Cardiac fibroblast (primary cell): ENCODE data around the gene FAM193B.

Source experiments
- DNase-seq, 2 donors: peaks; one replicate each; pipeline versions ENCODE4 v3.0.0 to v3.0.0-alpha.2; 2010; ENCODE audit warnings: low read depth in 2 of 2
- H3K4me3 ChIP-seq, 2 donors: replicated peaks in 1 of 2; 1 replicate in 1 of 2; 2 replicates in 1 of 2; pipeline ENCODE4 v1.5.1; 2011; ENCODE audit warnings: low read depth in 2 of 2, low read length in 2 of 2, mild to moderate bottlenecking in 2 of 2, moderate library complexity in 1 of 2
- CTCF ChIP-seq: IDR thresholded peaks from one replicate; pipeline ENCODE4 v1.5.1; 2011; ENCODE audit warnings: low read depth, mild to moderate bottlenecking, low read length, inconsistent platforms

The FAM193B gene

GRCh38 chr5:177526191-177526590, 28.2 kb downstream of the FAM193B start:
- no peak overlapping the region for H3K4me3 ChIP-seq
- DNase-seq, result no peak
- no peak for TF ChIP-seq CTCF

- H3K4me3 ChIP-seq, result no peak overlapping the region
- DNase-seq, result no peak
- no peak for TF ChIP-seq CTCF
Measured at GRCh38 chr5:177524941-177525655, 29.3 kb downstream of the FAM193B start.

GRCh38 chr5:177524539-177524900, 29.8 kb downstream of the FAM193B start:
- H3K4me3 ChIP-seq, result no peak overlapping the region
- TF ChIP-seq CTCF, result no peak
- no peak for DNase-seq

GRCh38 chr5:177523711-177524538, 30.4 kb downstream of the FAM193B start:
- DNase-seq, result no peak
- no peak overlapping the region for H3K4me3 ChIP-seq
- TF ChIP-seq CTCF, result no peak

- peak; percentile 13 for TF ChIP-seq CTCF
- DNase-seq, result no peak
- H3K4me3 ChIP-seq, result no peak overlapping the region
Measured at GRCh38 chr5:177520916-177521513, 33.3 kb downstream of the FAM193B start.

- H3K4me3 ChIP-seq, result no peak overlapping the region
- no peak for TF ChIP-seq CTCF
- no peak for DNase-seq
Measured at GRCh38 chr5:177520271-177520670, 34.1 kb downstream of the FAM193B start.
